HG03045 (cell line): ENCODE results near the gene NEK5.
"Not testable (repeated sequence)": the region's sequence is repeated elsewhere in the genome, so short reads cannot be mapped to it uniquely, and the experiment has no call there.

Experiments used
- ATAC-seq: cut with Tn5 transposase; IDR thresholded peaks from one replicate; pipeline ENCODE4 v1.9.1; 2021; ENCODE audit warnings: mild to moderate bottlenecking, moderate library complexity; ENCODE audit not compliant: unreplicated experiment

NEK5 gene

DNA sequence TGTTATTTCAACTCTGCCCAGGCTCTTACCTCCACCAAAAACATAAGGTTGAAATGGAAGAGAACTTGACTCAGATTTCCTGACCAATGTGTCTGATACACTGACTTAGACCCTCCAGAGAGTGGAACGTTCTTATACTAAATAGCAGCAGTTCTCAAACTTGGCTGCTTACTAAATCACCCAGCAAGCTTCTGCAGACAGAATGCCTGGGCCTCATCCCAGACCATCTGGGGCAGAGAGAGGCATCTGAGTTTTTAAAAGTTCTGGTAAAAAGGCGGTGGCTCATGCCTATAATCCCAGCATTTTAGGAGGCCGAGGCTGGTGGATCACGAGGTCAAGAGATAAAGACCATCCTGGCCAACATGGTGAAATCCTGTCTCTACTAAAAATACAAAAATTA, 46.3 kb downstream of the NEK5 start:
- no peak for ATAC-seq

GRCh38 chr13:52079891-52080290, 49.0 kb downstream of the NEK5 start:
- ATAC-seq, result not testable (repeated sequence)

DNA sequence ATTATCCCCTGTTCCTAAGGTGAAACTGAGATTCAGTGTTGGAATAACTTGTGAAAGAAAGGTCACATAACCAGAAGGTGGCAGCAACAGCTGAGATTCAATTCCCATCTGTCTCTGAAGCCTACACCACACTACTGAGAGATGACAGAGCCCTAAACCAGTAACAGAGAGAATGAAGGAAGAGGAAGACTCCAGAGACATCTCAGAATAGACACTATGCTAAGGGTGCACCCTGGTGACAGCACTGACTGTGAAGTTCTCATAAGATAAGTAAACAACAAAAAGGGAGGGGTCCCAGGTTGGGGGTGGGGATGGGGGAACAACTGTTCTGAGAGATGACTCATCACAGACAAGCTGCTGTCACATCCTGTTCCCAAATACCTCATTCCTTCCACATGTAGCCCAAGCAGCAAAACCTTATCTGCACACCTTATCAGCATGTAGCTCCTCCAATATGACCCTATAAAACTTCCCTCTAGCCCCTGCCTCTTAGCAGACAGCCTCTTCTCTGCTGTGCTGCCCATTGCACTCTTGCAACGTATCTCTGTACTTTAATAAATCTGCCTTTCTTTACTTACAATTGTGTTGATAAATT, 57.8 kb downstream of the NEK5 start:
- no peak for ATAC-seq

- no peak for ATAC-seq
Measured at GRCh38 chr13:52067237-52067636, 61.6 kb downstream of the NEK5 start.

GRCh38 chr13:52061587-52061986, 67.3 kb downstream of the NEK5 start:
- no peak for ATAC-seq

DNA sequence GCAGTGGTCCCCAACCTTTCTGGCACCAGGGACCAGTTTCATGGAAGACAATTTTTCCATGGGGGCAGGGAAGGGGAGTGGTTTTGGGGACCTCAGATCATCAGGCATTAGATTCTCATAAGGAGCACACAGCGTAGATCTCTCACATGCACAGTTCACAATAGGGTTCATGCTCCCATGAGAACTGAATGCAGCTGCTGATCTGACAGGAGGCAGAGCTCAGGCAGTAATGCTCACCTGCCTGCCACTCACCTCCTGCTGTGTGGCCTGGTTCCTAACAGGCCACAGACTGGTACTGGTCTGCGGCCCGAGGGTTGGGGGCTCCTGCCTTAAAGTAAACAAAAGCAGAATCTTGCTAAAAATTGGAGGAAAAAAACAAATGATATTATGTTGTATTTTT, 67.8 kb downstream of the NEK5 start:
- ATAC-seq, result not testable (repeated sequence)

DNA sequence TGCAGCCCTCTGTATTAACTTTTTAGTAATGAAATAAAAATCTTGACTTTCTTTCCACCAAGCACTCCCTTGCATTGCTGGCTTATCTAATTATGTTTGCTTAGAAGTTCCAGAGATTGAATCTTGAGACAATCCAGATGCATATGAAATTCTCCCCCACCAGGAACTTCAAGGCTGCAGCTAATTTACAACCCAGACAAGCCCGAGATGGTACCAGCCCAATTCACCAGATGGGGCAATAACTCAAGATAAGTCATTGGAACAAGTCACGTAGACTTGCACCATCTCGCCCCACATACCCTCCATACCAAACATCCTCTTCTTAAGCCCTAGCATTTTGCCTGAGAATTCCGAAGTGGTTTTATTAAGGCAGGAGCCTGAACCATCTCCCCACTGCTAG, 75.4 kb downstream of the NEK5 start:
- no peak for ATAC-seq

- ATAC-seq, result no peak
Measured at GRCh38 chr13:52051400-52051799, 77.5 kb downstream of the NEK5 start.

- ATAC-seq, result no peak
Measured at GRCh38 chr13:52048516-52048915, 80.4 kb downstream of the NEK5 start.

- no peak for ATAC-seq
Measured at GRCh38 chr13:52047463-52047862, 81.4 kb downstream of the NEK5 start.

DNA sequence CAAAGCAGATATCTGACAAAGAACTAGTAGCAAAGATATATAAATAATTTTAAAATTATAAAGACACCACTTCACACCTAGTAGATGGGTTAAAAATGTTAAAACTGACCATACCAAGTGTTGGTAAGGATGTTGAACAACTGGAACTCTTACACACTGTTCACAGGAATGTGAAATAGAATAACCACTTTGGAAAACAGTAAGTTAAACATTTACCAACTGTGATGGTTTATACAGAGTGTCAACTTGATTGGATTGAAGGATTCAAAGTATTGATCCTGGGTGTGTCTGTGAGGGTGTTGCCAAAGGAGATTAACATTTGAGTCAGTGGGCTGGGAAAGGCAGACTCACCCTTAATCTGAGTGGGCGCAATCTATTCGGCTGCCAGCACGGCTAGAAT, 85.2 kb downstream of the NEK5 start:
- no peak for ATAC-seq

DNA sequence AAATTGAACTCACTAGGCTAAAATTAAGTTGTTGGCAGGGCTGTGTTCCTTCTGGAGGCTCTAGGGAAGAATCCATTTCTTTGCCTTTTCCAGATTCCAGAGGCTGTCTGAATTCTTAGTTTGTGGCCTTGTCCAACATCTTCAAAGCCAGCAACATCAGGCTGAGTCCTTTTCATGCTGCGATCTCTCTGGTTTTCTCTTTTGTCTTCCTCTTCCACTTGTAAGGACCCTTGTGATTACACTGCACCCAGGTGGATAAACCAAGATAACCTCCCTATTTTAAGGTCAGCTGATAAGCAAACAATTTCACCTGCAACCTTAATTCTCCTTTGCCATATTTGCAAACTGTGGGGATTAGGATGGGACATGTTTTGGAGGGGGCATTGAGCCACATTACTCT, 92.8 kb downstream of the NEK5 start:
- no peak for ATAC-seq

GRCh38 chr13:52034616-52035226, 94.2 kb downstream of the NEK5 start:
- ATAC-seq, result no peak

- ATAC-seq, result no peak
Measured at GRCh38 chr13:52033039-52033438, 95.8 kb downstream of the NEK5 start.

- ATAC-seq, result not testable (repeated sequence)
Measured at GRCh38 chr13:52030401-52030800, 98.5 kb downstream of the NEK5 start.

- no peak for ATAC-seq
Measured at GRCh38 chr13:52029569-52029968, 99.3 kb downstream of the NEK5 start.

DNA sequence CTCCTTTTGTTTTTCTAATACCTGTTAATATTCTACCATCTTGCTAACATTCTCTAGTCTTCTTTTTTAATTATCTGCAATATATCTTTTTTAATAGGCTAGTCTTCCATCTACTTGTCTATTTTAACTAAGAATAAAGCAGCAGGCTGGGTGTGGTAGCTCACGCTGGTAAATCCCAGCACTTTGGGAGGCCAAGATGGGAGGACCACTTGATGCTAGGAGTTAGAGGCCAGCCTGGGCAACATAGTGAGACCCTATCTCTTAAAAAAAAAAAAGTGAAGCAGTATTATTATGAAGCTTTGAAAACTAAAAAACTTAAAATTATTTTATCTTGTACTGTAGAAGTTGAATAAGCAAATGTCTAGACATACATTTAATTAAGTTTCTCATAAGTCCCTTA, 101.0 kb downstream of the NEK5 start:
- no peak for ATAC-seq

- no peak for ATAC-seq
Measured at GRCh38 chr13:52026246-52026626, 102.6 kb downstream of the NEK5 start.

DNA sequence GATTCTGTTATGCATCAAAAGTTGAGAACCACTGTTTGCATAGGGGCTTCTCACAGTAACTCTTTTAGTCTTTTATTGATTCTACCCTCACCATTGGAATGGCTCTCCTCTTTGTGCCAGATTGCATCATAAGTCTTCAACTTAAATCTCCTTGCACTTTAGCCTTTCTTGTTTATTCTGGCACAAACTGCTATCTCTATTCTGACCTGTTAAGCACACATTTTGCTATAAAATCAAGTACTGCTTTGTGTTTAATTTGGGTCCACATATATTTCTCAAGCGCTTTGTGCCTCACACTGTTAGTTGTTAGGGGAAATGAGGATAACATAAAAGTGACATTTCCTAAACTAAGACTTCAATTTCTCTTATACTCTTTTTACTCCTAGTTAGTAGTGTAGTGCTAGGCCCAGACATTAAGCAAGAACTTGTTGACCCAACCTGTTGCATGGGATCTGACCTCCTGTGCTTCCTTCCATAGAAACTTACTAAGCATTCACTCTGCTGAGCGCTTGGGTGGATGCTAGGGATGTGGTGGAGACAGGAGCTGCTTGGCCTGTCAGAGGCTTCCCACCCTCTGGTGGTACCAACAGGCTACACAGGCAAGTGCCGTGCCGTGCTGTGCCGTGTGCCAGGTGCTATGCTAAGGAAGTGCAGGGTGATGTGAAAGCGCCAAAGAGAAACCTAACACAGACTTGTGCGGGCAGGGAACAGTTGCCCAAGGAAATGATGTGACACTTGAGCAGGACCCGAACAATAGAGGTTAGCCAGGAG, 103.2 kb downstream of the NEK5 start:
- ATAC-seq, result no peak

- ATAC-seq, result no peak
Measured at GRCh38 chr13:52024481-52024880, 104.4 kb downstream of the NEK5 start, which contains the start of gene UTP14C. Gene UTP14C (plus strand): TSS chr13:52024691. CDS start chr13:52028805, 4,114 bp downstream.

- no peak for ATAC-seq
Measured at GRCh38 chr13:52022356-52022755, 106.5 kb downstream of the NEK5 start.

DNA sequence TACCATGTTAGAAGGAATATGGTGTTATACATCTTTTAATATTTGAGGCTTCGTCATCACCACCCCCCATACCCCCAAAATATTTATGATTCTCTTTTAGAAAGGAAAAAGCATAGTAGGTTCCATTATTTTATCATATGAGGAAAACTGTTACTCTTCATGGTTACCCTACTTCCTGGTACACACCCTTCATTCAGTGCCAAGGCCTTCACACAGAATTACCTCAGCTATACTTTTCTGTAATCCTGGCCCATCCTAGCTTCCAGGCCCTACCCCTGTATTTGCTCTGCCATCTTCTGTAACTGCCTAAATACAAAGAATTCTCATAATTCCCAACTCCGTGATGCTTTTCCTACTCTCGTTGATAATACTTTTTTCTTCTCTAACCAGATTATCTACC, 108.7 kb downstream of the NEK5 start:
- no peak for ATAC-seq
